CD4-positive, alpha-beta T cell treated with Interleukin-12 subunit alpha and Interleukin-12 subunit beta, for 1 hour (primary cell): Measurements from ENCODE around the gene ZNF543.
"Not testable (repeated sequence)": the region's sequence is repeated elsewhere in the genome, so short reads cannot be mapped to it uniquely, and the experiment has no call there.

Experiments used
- DNase-seq: peaks from one replicate; pipeline ENCODE4 v3.0.0-alpha.2; 2020

Gene ZNF543

DNA sequence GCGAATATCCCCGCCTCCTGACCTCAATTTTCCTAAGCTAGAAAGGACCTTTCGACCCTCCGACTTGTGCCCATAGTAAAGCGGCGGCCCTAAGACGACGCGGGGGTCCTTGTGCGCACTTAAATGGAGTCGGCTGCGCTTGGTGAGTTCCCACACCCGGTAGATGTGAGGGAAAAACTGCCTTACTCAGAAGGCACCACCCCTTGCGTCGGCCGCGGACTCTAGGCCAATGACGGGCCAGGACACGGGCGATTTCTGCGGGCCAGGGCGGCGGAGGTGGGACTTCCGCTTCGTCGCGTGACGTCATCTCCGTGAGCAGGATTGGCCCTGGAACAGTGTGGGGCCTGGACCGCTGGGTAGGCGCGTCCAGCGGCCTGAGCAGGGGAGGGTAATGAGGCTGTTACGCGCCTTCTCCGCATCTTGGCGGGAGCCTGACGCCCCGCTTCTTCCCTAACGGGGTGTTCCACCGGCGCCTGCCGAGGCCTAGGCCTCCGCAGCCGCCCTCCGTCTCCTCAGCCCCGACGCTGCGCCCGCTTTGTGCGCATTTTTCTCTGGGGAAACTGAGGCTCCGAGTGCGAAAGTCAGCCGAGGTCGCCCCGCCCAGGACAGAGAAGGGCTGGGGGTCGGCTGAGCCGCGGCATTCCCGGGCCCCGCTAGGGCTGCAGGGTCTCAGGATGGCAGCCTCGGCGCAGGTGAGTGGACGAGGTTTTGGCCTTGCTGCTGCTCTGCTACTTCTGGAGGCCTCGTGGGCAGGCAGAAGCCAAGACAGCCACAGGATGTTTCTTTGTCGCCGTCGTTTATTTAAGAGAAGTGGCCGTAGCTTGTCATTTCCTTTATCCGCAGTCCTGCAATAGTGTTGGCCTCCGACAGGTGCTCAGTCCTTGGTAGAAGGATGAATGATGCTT is at the start of gene ZNF543:
Gene ZNF543, plus strand, starts transcription at position 293 of the 905 bp plus-strand sequence. Its CDS starts 382 bp downstream, at position 675.
- DNase-seq, result peak; percentile 94

- DNase-seq, result no peak
Measured at GRCh38 chr19:57271280-57271679, 49.0 kb upstream of the ZNF543 start.

DNA sequence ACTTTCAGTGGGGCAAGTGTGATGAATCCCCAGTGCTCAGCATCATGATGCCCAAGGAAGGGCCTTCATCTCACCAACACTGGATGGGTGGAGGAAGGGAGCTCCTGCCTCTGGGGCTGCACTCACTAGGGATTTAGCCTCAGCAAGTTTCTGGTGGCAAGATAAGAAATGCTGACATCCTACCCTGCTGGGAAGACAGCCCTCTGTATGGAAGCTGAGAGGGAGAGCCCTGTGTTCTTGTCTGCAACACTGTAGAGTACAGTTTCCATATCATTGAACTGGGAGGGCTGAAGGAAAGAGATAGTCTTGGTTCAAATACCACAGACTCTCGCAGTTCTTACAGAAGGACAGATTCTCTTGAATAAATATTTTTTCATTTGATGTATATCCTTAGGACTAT is 47.3 kb upstream of the ZNF543 start:
- no peak for DNase-seq

DNA sequence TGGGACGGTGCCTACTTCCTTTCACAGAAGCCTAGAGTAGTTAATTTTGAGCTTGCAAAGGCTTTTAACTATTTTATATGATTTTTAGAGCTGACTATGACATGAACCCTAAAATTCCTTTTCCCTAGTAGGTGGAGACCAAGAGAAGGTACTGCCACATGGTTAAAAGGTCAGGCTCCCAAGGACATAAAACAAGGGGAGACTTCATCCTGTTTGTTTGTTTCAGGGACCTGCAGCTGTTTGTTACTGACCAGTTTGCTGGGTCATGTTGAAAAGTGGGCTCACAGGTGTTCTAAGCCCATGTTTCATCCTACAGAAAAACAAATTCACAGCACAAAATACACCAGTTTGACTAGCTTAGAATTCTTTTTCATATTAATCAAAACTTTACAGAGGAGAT is 43.8 kb upstream of the ZNF543 start:
- no peak for DNase-seq

DNA sequence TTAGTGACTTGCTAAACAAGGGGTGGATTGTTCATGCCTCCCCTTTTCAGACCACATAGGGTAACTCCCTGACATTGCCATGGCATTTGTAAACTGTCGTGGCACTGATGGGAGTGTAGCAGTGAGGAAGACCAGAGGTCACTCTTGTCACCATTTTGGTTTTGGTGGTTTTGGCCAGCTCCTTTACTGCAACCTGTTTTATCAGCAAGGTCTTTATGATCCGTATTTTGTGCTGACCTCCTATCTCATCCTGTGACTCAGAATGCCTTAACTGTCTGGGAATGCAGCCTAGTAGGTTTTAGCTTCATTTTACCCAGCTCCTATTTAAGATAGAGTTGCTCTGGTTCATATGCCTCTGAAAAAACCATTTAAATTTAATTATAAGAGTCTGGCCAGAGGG is 41.8 kb upstream of the ZNF543 start:
- not testable (repeated sequence) for DNase-seq

DNA sequence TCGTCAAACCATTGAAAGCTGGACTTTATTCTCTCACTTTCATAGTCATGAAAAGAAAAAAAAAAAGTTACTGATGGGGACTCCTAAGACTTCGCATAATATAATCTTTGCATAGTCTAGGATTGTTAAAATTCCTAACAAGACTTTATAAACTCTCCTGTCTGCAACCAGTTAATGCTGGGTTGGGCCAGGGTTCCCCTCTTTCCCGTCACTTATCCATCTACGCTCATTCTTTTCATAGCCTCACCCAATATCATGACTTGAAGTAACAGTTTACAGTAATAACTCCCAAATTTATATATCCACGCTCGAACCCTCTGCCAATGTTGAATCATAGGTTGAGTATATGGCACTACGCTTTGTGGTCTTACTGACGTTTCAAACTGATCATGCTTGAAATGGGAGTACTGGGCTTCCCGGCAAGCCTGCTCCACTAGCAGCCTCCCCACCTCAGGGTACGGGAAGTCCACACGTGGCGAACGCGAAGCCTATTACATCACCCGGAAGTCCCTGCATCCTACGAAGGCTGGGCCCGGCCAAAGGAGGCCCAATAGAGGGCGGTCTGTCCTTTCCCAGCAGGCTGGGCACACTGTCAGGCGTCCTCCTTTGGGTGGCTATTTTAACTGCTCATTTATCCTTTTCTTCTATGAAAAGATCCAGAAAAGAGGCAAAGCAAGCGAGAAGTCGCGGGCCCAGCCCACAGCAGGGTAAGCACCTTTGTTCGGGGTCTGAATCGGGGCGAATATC is 40.7 kb upstream of the ZNF543 start:
- DNase-seq, result peak; percentile 88

DNA sequence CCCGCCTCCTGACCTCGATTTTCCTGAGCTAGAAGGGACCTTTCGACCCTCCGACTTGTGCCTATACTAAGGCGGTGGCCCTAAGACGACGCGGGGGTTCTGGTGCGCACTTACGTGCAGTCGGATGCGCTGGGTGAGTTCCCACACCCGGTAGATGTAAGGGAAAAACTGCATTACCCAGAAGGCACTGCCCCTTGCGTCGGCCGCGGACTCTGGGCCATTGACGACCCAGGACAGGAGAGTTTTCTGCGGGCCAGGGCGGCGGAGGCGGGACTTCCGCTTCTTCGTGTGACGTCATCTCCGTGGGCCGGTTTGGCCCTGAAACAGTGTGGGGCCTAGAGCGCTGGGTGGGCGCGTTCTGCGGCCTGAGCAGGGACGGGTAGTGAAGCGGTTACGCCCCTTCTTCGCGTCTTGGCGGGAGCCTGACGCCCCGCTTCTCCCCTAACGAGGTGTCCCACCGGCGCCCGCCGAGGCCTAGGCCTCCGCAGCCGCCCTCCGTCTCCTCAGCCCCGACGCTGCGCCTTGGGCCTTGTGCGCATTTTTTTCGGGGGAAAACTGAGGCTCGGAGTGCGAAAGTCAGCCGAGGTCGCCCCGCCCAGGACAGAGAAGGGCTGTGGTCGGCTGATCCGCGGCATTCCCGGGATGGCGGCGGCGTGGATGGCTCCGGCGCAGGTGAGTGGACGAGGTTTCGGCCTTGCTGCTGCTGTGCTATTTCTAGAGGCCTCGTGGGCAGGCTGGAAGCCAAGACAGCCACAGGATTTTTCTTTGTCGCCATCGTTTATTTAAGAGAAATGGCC is 39.9 kb upstream of the ZNF543 start, which contains the start of gene ZNF460:
Gene ZNF460, plus strand, starts transcription at position 321 of the 797 bp plus-strand sequence. Its CDS starts 322 bp downstream, at position 643.
- peak; percentile 98 for DNase-seq

DNA sequence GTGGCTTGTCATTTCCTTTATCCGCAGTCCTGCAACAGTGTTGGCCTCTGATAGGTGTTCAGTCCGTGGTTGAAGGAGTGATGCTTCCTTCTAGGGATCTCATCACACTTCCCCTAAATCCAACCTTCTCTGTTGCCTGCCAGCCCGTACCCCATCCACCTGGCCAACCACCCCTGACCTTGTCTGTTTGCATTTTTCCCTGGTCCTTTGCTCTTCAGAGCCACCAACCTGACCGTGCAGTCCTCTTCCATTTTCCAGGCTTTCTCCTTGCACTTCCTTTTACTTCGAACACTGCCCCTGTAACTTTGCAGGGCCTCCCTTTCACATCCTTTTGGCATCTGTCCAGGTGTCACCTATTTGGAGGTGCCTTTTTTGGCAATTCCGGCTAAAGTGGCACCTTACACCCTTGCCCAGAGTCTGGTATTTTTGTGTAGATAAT is 39.3 kb upstream of the ZNF543 start:
- DNase-seq, result peak; percentile 68

GRCh38 chr19:57282011-57282643 is 38.1 kb upstream of the ZNF543 start:
- peak; percentile 11 for DNase-seq

DNA sequence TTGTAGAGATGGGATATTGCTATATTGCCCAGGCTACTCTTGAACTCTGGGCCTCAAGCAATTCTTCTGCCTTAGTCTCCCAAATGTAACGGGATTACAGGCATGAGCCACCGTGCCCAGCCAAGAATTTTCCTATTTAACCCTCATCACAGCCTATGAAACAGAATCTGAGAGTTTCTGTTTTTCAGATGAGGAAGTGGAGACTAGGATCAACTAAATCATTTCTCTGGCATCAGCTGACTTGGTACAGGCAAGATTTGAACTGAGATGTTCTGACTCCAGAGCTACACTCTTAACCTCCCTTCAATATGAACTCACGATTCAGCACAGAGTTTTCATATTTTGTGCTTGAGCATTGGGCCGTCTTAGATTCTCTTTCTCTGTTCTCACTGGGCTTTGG is 31.9 kb upstream of the ZNF543 start:
- DNase-seq, result no peak

GRCh38 chr19:57290970-57291369 is 29.3 kb upstream of the ZNF543 start:
- DNase-seq, result no peak

- no peak for DNase-seq
Measured at GRCh38 chr19:57292547-57292946, 27.7 kb upstream of the ZNF543 start.

- DNase-seq, result no peak
Measured at GRCh38 chr19:57293719-57294118, 26.6 kb upstream of the ZNF543 start.

GRCh38 chr19:57302020-57302465 is 18.2 kb upstream of the ZNF543 start:
- no peak for DNase-seq

DNA sequence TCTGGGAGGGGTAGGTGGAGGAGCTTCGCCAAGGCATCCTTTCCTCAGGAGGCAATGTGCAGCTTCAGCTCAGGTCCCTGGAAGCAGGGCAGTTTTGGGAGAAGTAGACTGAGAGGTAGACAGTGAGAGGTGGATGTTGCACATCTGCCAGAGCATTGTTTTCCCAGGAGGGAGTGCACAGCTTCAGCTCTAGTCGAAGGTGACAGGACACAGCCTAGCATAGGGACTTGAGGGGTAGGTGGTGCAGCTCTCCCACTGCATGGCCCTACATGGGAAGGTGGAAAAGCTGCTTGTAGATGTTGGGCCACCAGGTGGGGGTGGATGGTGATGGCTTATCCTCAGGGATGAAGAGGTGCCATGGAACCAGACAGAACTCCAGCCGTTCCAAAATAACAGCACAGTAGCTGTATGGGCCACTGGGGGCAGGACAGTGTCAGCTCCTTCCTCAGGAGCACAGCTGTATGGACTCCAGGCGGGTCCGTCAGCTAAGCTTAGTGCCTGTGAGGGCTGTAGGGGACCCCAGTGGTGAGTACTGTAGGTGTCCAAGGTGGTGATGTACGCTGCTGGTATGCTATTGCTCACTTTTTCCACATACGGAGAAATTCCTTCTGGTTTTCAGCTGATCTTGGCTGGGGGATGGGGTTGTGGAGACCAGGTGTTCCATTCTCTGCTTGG is 17.4 kb upstream of the ZNF543 start:
- no peak for DNase-seq

GRCh38 chr19:57305056-57305455 is 15.2 kb upstream of the ZNF543 start:
- DNase-seq, result no peak

DNA sequence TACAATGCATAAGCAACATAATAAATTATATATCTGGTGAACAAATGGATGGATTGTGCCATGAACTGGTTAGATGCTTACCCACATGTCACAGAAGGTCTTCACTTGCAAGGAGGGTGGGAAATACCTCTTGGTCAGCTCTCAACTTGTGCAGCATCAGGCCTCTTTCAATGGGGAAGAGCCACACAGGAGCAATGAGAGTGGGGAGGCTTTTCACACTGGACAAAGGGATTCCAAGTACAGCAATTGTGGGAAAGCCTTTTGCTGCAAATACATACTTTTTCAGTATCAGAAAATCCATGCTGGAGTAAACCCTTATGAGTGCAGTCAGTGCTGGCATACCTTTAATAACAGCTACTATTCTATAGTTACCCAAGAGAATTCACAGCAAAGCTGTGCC is 11.8 kb upstream of the ZNF543 start:
- no peak for DNase-seq

DNA sequence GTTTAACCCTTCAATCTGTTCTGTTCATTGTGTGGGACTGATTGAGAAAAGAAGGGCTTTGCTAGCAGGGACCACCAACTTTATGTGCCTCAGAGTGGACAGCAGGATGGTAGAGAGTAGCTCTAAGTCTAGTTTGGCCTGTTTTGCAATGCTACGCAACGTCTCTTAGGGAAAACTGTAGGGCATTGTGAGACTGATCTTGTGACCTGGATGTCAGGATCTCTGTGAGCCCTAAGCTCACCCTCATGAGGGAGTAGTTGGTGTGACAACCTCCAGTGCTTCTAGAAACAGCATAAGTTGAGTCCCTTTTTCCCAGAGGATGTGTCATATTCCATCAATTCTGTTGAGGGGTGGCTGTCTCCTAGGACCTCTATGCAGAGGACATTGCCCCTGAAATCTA is 9.5 kb upstream of the ZNF543 start:
- DNase-seq, result no peak

DNA sequence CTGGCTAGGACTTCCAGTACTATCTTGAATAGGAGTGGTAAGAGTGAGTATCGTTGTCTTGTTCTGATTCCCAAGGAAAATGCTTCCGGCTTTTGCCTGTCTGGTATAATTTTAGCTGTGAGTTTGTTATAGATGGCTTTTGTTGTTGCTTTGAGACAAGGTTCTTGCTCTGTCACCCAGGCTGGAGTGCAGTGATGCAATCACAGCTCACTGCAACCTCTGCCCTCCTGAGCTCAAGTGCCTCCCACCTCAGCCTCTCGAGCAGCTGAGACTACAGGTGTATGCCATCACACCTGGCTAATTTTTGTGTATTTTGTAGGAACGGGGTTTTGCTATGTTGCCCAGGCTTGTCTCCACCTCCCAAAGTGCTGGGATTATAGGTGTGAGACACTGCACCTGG is 6.1 kb upstream of the ZNF543 start:
- no peak for DNase-seq

- no peak for DNase-seq
Measured at GRCh38 chr19:57317503-57317902, 2.8 kb upstream of the ZNF543 start.

GRCh38 chr19:57319869-57320179 is 448 bp upstream of the ZNF543 start:
- no peak for DNase-seq

GRCh38 chr19:57321116-57321515 is 844 bp downstream of the ZNF543 start:
- DNase-seq, result no peak
